ENCODE data around the gene CHPT1.

CHPT1 gene

DNA sequence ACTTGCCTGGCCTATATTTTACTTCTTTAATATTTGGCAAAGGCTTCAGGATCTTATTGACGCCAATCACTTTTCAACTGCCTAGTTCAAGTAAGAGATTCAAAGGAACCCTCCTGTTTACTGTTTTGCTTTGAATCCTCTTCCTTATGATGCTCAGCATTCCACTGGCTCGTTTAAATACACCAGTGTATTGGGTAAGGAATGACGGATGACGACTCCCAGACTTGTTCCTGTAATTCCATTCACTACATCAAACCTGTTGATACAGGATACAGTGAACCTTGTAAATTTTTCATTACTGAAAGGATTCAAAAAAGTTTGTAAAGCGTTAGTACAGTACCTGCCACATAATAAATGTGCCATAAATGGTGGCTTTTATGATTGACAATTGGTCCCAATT is 43.5 kb downstream of the CHPT1 start:
- no peak overlapping the region for H2BK12ac ChIP-seq (ENCODE audit: low read length)
- no peak overlapping the region for H2BK5ac ChIP-seq (ENCODE audit: low read length)
- H3K9me3 ChIP-seq (replicated peaks in 1 of 2; ENCODE audit: control insufficient read depth in 2 of 2, insufficient read depth in 1 of 2, low read depth in 1 of 2, low read length in 2 of 2): peaks cover 0 to 1% of the 10 kb centered on the region in 2 donors
- no peak overlapping the region for H3K4me2 ChIP-seq (ENCODE audit: insufficient read depth, low read length, poor library complexity, severe bottlenecking)
- no peak overlapping the region for H3K4ac ChIP-seq (ENCODE audit: low read length)
- no CpG with 5 or more reads among the region's 5 CpGs for WGBS, 2 donors (ENCODE audit: extremely low coverage in 2 of 2, insufficient read length in 2 of 2, insufficient replicate concordance in 1 of 2)
- no peak overlapping the region for H3K23ac ChIP-seq (ENCODE audit: low read depth, low read length, poor library complexity)
- H4K8ac ChIP-seq (ENCODE audit: low read depth, low read length): no peak overlapping the region
- no peak overlapping the region for H2BK15ac ChIP-seq (ENCODE audit: low read length)
- H3K27ac ChIP-seq (replicated peaks; ENCODE audit: low read length): no peak overlapping the region
- H3K27me3 ChIP-seq (ENCODE audit: control insufficient read depth in 3 of 3, insufficient read depth in 3 of 3, low read depth in 1 of 3, low read length in 3 of 3): no peaks in the 10 kb centered on the region
- no peaks in the 10 kb centered on the region for H3K79me1 ChIP-seq (ENCODE audit: low read depth, low read length)
- no peak overlapping the region for H2BK120ac ChIP-seq (ENCODE audit: low read depth, low read length)
- no peak overlapping the region for H3K14ac ChIP-seq (ENCODE audit: low read length)
- H3K36me3 ChIP-seq (replicated peaks in 1 of 2; ENCODE audit: control insufficient read depth in 2 of 2, insufficient read depth in 2 of 2, low read length in 2 of 2): peaks cover 0 to 12% of the 10 kb centered on the region in 2 donors
- H3K4me1 ChIP-seq (ENCODE audit: control insufficient read depth in 2 of 2, insufficient read depth in 1 of 2, low read depth in 1 of 2, low read length in 2 of 2): no peaks in the 10 kb centered on the region
- no peak overlapping the region for H3K4me3 ChIP-seq (ENCODE audit: low read length in 2 of 2)
- no peak overlapping the region for H3K9ac ChIP-seq (ENCODE audit: low read depth, low read length, poor library complexity)
- no peak overlapping the region for H4K91ac ChIP-seq (ENCODE audit: low read depth, low read length, poor library complexity)
- H3K18ac ChIP-seq (ENCODE audit: low read length): no peak overlapping the region
- no peak overlapping the region for H2AFZ ChIP-seq (ENCODE audit: low read length)
- no peak overlapping the region for H2AK5ac ChIP-seq (ENCODE audit: low read depth, low read length)
- no peak for DNase-seq (ENCODE audit: low spot score)

DNA sequence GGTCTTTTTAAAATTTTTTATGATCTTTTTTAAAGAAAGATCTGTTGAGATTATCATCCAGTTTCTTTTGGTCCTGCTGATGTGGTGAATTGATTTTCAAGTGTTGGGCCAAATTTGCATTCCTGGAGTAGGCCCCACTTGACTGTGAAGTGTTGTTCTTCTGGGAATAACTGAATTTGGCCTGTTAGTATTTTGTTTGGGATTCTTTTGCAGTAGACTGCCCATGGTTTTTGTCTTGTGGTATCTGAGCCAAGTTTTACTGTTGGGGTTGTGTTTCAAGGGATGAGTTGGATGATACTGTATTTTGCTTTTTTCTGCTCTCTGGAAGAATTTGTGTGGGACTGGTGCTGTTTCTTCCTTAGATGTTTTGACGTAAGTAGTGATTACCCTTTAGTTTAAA is 45.8 kb downstream of the CHPT1 start:
- Histone ChIP-seq H2AK5ac (ENCODE audit: low read depth, low read length) (no peak overlapping the region), H4K91ac (ENCODE audit: low read depth, low read length, poor library complexity) (no peak overlapping the region), H3K9ac (ENCODE audit: low read depth, low read length, poor library complexity) (no peak overlapping the region), H4K8ac (ENCODE audit: low read depth, low read length) (no peak overlapping the region), H3K18ac (ENCODE audit: low read length) (no peak overlapping the region), H3K4me1 (ENCODE audit: control insufficient read depth in 2 of 2, insufficient read depth in 1 of 2, low read depth in 1 of 2, low read length in 2 of 2) (no peaks in the 10 kb centered on the region), H3K4me2 (ENCODE audit: insufficient read depth, low read length, poor library complexity, severe bottlenecking) (no peak overlapping the region), H2BK120ac (ENCODE audit: low read depth, low read length) (no peak overlapping the region), H2BK5ac (ENCODE audit: low read length) (no peak overlapping the region), H2BK15ac (ENCODE audit: low read length) (no peak overlapping the region), H3K9me3 (replicated peaks in 1 of 2; ENCODE audit: control insufficient read depth in 2 of 2, insufficient read depth in 1 of 2, low read depth in 1 of 2, low read length in 2 of 2) (peaks cover 0 to 1% of the 10 kb centered on the region in 2 donors), H3K79me1 (ENCODE audit: low read depth, low read length) (no peaks in the 10 kb centered on the region), H2AFZ (ENCODE audit: low read length) (no peak overlapping the region), H3K4me3 (ENCODE audit: low read length in 2 of 2) (no peak overlapping the region), H3K14ac (ENCODE audit: low read length) (no peak overlapping the region), H3K36me3 (replicated peaks in 1 of 2; ENCODE audit: control insufficient read depth in 2 of 2, insufficient read depth in 2 of 2, low read length in 2 of 2) (peaks cover 1 to 15% of the 10 kb centered on the region in 2 donors), H3K23ac (ENCODE audit: low read depth, low read length, poor library complexity) (no peak overlapping the region), H3K4ac (ENCODE audit: low read length) (no peak overlapping the region), H3K27me3 (ENCODE audit: control insufficient read depth in 3 of 3, insufficient read depth in 3 of 3, low read depth in 1 of 3, low read length in 3 of 3) (no peaks in the 10 kb centered on the region), H2BK12ac (ENCODE audit: low read length) (no peak overlapping the region), H3K27ac (replicated peaks; ENCODE audit: low read length) (no peak overlapping the region)
- no CpG with 5 or more reads among the region's 1 CpG for WGBS, 2 donors (ENCODE audit: extremely low coverage in 2 of 2, insufficient read length in 2 of 2, insufficient replicate concordance in 1 of 2)
- DNase-seq (ENCODE audit: low spot score): no peak

DNA sequence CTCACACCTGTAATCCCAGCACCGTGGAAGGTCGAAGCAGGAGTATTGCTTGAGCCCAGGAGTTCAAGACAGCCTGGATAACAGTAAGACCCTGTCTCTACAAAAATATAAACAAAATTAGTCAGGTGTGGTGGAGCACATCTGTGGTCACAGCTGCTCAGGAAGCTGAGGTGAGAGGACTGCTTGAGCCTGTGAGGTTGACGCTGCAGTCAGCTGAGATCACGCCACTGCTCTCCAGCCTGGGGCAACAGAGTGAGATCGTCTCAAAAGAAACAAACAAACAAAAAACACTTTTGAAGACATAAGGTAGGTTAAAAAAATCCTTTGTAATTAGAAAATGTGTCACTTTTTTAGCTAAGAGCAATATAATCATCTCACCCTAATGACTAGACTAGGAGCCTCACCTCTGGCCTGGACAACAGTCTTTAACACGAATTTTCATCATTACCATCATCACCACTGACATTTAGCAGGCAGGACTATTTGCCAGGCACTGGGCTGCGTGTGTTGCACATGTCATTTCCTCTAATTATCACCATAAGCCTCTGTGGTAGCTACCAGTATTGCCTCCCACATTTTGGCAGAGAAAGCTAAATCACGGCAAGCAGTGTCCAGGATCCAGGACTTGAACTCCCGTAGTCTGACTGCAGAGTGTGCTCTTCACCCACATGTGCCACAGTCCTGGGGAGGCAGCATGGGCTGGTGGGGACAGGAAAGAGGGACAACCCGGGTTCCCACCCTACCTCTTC is 46.5 kb downstream of the CHPT1 start:
- Histone ChIP-seq H3K27ac (replicated peaks; ENCODE audit: low read length) (no peak overlapping the region), H2BK120ac (ENCODE audit: low read depth, low read length) (no peak overlapping the region), H3K4me1 (ENCODE audit: control insufficient read depth in 2 of 2, insufficient read depth in 1 of 2, low read depth in 1 of 2, low read length in 2 of 2) (no peaks in the 10 kb centered on the region), H3K23ac (ENCODE audit: low read depth, low read length, poor library complexity) (no peak overlapping the region), H3K27me3 (ENCODE audit: control insufficient read depth in 3 of 3, insufficient read depth in 3 of 3, low read depth in 1 of 3, low read length in 3 of 3) (no peaks in the 10 kb centered on the region), H3K4me3 (ENCODE audit: low read length in 2 of 2) (no peak overlapping the region), H3K9me3 (replicated peaks in 1 of 2; ENCODE audit: control insufficient read depth in 2 of 2, insufficient read depth in 1 of 2, low read depth in 1 of 2, low read length in 2 of 2) (peaks cover 0 to 1% of the 10 kb centered on the region in 2 donors), H3K79me1 (ENCODE audit: low read depth, low read length) (no peaks in the 10 kb centered on the region), H2BK15ac (ENCODE audit: low read length) (no peak overlapping the region), H2AFZ (ENCODE audit: low read length) (no peak overlapping the region), H4K91ac (ENCODE audit: low read depth, low read length, poor library complexity) (no peak overlapping the region), H2BK5ac (ENCODE audit: low read length) (no peak overlapping the region), H2AK5ac (ENCODE audit: low read depth, low read length) (no peak overlapping the region), H3K18ac (ENCODE audit: low read length) (no peak overlapping the region), H2BK12ac (ENCODE audit: low read length) (no peak overlapping the region), H3K4ac (ENCODE audit: low read length) (no peak overlapping the region), H3K9ac (ENCODE audit: low read depth, low read length, poor library complexity) (no peak overlapping the region), H3K4me2 (ENCODE audit: insufficient read depth, low read length, poor library complexity, severe bottlenecking) (no peak overlapping the region), H3K14ac (ENCODE audit: low read length) (no peak overlapping the region), H3K36me3 (replicated peaks in 1 of 2; ENCODE audit: control insufficient read depth in 2 of 2, insufficient read depth in 2 of 2, low read length in 2 of 2) (peaks cover 1 to 18% of the 10 kb centered on the region in 2 donors), H4K8ac (ENCODE audit: low read depth, low read length) (no peak overlapping the region)
- no CpG with 5 or more reads among the region's 10 CpGs for WGBS, 2 donors (ENCODE audit: extremely low coverage in 2 of 2, insufficient read length in 2 of 2, insufficient replicate concordance in 1 of 2)
- no peak for DNase-seq (ENCODE audit: low spot score)

DNA sequence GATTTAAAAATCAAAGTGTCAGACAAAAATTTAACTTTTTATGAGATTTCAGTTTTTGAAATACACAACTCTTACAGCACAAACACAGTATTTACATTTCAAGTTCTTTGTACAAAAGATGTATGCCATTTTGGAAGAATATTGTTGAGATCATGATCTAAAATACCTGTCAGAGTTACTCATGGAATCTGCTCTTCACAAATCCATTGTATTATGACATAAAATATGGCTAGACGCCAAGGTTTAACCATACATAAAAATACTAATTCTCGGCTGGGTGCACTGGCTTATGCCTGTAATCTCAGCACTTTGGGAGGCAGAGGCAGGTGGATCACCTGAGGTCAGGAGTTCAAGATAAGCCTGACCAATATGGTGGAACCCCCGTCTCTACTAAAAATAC is 48.0 kb downstream of the CHPT1 start:
- Histone ChIP-seq H3K27me3 (ENCODE audit: control insufficient read depth in 3 of 3, insufficient read depth in 3 of 3, low read depth in 1 of 3, low read length in 3 of 3) (peaks cover 0 to 1% (median 0%) of the 10 kb centered on the region in 3 experiments), H2BK5ac (ENCODE audit: low read length) (no peak overlapping the region), H2AK5ac (ENCODE audit: low read depth, low read length) (no peak overlapping the region), H4K91ac (ENCODE audit: low read depth, low read length, poor library complexity) (no peak overlapping the region), H2BK12ac (ENCODE audit: low read length) (no peak overlapping the region), H3K4me1 (ENCODE audit: control insufficient read depth in 2 of 2, insufficient read depth in 1 of 2, low read depth in 1 of 2, low read length in 2 of 2) (no peaks in the 10 kb centered on the region), H3K79me1 (ENCODE audit: low read depth, low read length) (no peaks in the 10 kb centered on the region), H3K9ac (ENCODE audit: low read depth, low read length, poor library complexity) (no peak overlapping the region), H3K27ac (replicated peaks; ENCODE audit: low read length) (no peak overlapping the region), H3K14ac (ENCODE audit: low read length) (no peak overlapping the region), H2AFZ (ENCODE audit: low read length) (no peak overlapping the region), H3K23ac (ENCODE audit: low read depth, low read length, poor library complexity) (no peak overlapping the region), H2BK120ac (ENCODE audit: low read depth, low read length) (no peak overlapping the region), H3K9me3 (replicated peaks in 1 of 2; ENCODE audit: control insufficient read depth in 2 of 2, insufficient read depth in 1 of 2, low read depth in 1 of 2, low read length in 2 of 2) (no peaks in the 10 kb centered on the region), H3K4me3 (ENCODE audit: low read length in 2 of 2) (no peak overlapping the region), H3K4me2 (ENCODE audit: insufficient read depth, low read length, poor library complexity, severe bottlenecking) (no peak overlapping the region), H3K4ac (ENCODE audit: low read length) (no peak overlapping the region), H4K8ac (ENCODE audit: low read depth, low read length) (no peak overlapping the region), H3K36me3 (replicated peaks in 1 of 2; ENCODE audit: control insufficient read depth in 2 of 2, insufficient read depth in 2 of 2, low read length in 2 of 2) (peaks cover 1 to 25% of the 10 kb centered on the region in 2 donors), H2BK15ac (ENCODE audit: low read length) (no peak overlapping the region), H3K18ac (ENCODE audit: low read length) (no peak overlapping the region)
- WGBS, 2 donors (ENCODE audit: extremely low coverage in 2 of 2, insufficient read length in 2 of 2, insufficient replicate concordance in 1 of 2): no CpG with 5 or more reads among the region's 3 CpGs
- DNase-seq (ENCODE audit: low spot score): no peak

Data from neuronal stem cell (in vitro differentiated cells).